PC-3 (cell line): ENCODE data around the gene FKBP1A. TPM values are rescaled to one million over a fixed set of nuclear protein-coding genes. Genes with fewer than 3 reads are reported as not detected.

ENCODE experiments used
- ATAC-seq: fragments of 200-7000 bp; cut with Tn5 transposase; 2 replicates; pipeline ENCODE4 v1.9.1; 2020; ENCODE audit warnings: mild to moderate bottlenecking, moderate library complexity
- BruUV-seq: library from RNA; stranded (reverse); fragments of 400-500 nt; replicated peaks from 2 replicates; lab custom pipeline; 2021; lab: Mats Ljungman, UMichigan
- CTCF ChIA-PET: fragments of 300-600 bp; sonication (Branson Sonifier 250); formaldehyde crosslinking; loops from one replicate; lab custom pipeline; 2022; ENCODE audit warnings: antibody characterized with exemption; lab: Charles Lee
- POLR2A ChIA-PET: fragments of 300-600 bp; sonication (Branson Sonifier 250); formaldehyde crosslinking; loops from one replicate; lab custom pipeline; 2022; ENCODE audit warnings: antibody characterized with exemption; ENCODE audit not compliant: unreplicated experiment; lab: Charles Lee
- DNase-seq: peaks from one replicate; pipeline ENCODE4 v3.0.0-alpha.2; 2015
- H2AFZ ChIP-seq: fragments of 300-600 bp; sonication (generic); 2 replicates; pipeline ENCODE4 v1.6.0; 2016; ENCODE audit warnings: antibody characterized with exemption, low read length
- H3F3A ChIP-seq: fragments of 300-600 bp; sonication (generic); one replicate; pipeline ENCODE4 v1.6.0; 2017; ENCODE audit warnings: antibody characterized with exemption, low read length, control low read depth, mild to moderate bottlenecking; ENCODE audit not compliant: unreplicated experiment
- H3K27ac ChIP-seq: fragments of 300-600 bp; sonication (generic); 2 replicates; pipeline ENCODE4 v1.5.1; 2016; ENCODE audit warnings: mild to moderate bottlenecking, low read length
- H3K27me3 ChIP-seq: fragments of 300-600 bp; sonication (generic); 2 replicates; pipeline ENCODE4 v1.6.1; 2016; ENCODE audit warnings: low read length, mixed read lengths
- H3K36me3 ChIP-seq: fragments of 300-600 bp; sonication (generic); 2 replicates; pipeline ENCODE4 v1.6.1; 2016; ENCODE audit warnings: low read depth, mixed run types, low read length, mixed read lengths
- H3K4me1 ChIP-seq: fragments of 300-600 bp; sonication (generic); 2 replicates; pipeline ENCODE4 v1.5.1; 2016; ENCODE audit warnings: low read length; ENCODE audit not compliant: insufficient read depth
- H3K4me2 ChIP-seq: fragments of 300-600 bp; sonication (generic); 2 replicates; pipeline ENCODE4 v1.6.0; 2016; ENCODE audit warnings: low read length
- H3K4me3 ChIP-seq: fragments of 300-600 bp; sonication (generic); 2 replicates; pipeline ENCODE4 v1.5.1; 2016; ENCODE audit warnings: mild to moderate bottlenecking, low read length, mixed read lengths
- H3K79me2 ChIP-seq: fragments of 300-600 bp; sonication (generic); 2 replicates; pipeline ENCODE4 v1.6.1; 2017; ENCODE audit warnings: low read length, mixed read lengths
- H3K9ac ChIP-seq: fragments of 300-600 bp; sonication (generic); 2 replicates; pipeline ENCODE4 v1.6.0; 2016; ENCODE audit warnings: mild to moderate bottlenecking, low read length
- H3K9me2 ChIP-seq: fragments of 300-600 bp; sonication (generic); replicated peaks from 2 replicates; pipeline ENCODE4 v1.6.1; 2016; ENCODE audit warnings: mixed run types, low read length, mixed read lengths
- H3K9me3 ChIP-seq: fragments of 300-600 bp; sonication (generic); 2 replicates; pipeline ENCODE4 v1.6.1; 2016; ENCODE audit warnings: low read length, mixed read lengths
- H4K20me1 ChIP-seq: fragments of 300-600 bp; sonication (generic); 2 replicates; pipeline ENCODE4 v1.6.1; 2016; ENCODE audit warnings: low read length, mixed read lengths
- EZH2 ChIP-seq: fragments of 300-600 bp; sonication (generic); IDR thresholded peaks from one replicate; pipeline ENCODE4 v1.6.1; 2017; ENCODE audit warnings: antibody characterized with exemption, mild to moderate bottlenecking, low read length; ENCODE audit not compliant: unreplicated experiment
- EZH2phosphoT487 ChIP-seq: fragments of 300-600 bp; sonication (generic); IDR thresholded peaks from 2 replicates; pipeline ENCODE4 v1.6.1; 2018; ENCODE audit warnings: mild to moderate bottlenecking, antibody characterized with exemption, low read length, borderline replicate concordance
- intact Hi-C: fragments of 100-400 bp; cut with micrococcal nuclease; formaldehyde crosslinking; loops from 2 replicates; pipeline ENCODE4 v1.9.0; 2023
- total RNA-seq: library from RNA; depleted of rRNA; stranded (reverse); fragments of >200 nt; gene quantifications from 2 replicates; pipeline ENCODE4 v1.2.3, GENCODE V29; 2014
- TF ChIP-seq, protein P1 (sequence below): fragments of 300-600 bp; sonication (generic); conservative IDR thresholded peaks from 2 replicates; pipeline ENCODE4 v1.5.1; 2017; ENCODE audit warnings: antibody characterized with exemption, low read depth, mild to moderate bottlenecking, low read length

Gene FKBP1A
- total RNA-seq, 1 experiment from 2014 or later: 178 TPM

DNA sequence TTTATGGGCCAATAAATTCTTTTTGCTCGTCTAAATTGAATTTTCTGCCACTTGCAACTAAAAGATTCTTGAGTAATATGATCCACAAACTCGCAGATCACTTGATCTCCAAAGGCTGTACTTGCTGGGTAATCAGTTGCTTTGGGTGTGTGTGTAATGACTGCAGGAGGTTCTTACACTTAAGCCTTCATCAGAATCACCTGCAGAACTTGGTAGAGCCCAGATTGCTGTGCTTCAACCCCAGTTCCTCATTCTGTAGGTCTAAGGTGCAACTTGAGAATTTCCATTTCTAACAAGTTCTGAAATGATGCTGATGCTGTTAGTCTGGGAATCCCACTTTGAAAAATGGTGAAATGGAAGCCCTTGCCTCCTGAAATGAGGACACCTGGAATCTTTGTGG, 12.9 kb upstream of the FKBP1A start:
- no peak overlapping the region for H3K27ac ChIP-seq

DNA sequence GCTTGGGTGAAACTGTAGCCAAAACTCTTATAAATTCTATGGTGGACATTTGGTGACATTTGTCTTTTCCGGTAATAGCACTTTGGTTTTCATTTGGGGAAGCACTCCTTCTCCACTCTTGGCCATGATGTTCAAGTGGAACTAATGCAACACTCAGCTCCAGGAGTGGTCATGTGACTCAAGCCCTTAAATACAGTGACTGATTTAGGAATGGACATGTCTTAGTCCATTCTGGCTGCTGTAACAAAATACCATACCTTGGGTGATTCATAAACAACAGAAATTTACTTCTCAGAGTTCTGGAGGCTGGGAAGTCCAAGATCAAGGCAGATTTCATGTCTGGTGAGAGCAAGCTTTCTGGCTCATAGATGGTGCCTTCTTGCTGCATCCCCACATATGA, 10.8 kb upstream of the FKBP1A start:
- peaks cover 39% of the 10 kb centered on the region for H3K4me1 ChIP-seq
- H3K4me3 ChIP-seq: no peak overlapping the region
- H3K9me2 ChIP-seq: no peaks in the 10 kb centered on the region
- no peak overlapping the region for H3K27ac ChIP-seq
- no peaks in the 10 kb centered on the region for H3K9me3 ChIP-seq
- TF ChIP-seq EZH2: no peak
- intact Hi-C loops: no loop called here
- H3K27me3 ChIP-seq: no peaks in the 10 kb centered on the region
- H3K36me3 ChIP-seq: peaks cover 6% of the 10 kb centered on the region; the same call in 1 of the 2 replicates
- POLR2A ChIA-PET: no interaction called here
- peaks cover 8% of the 10 kb centered on the region for H3F3A ChIP-seq
- H2AFZ ChIP-seq: no peak overlapping the region
- H4K20me1 ChIP-seq: no peaks in the 10 kb centered on the region
- H3K9ac ChIP-seq: no peak overlapping the region
- no peak overlapping the region for H3K4me2 ChIP-seq
- no peak for ATAC-seq
- CTCF ChIA-PET: no interaction called here
- H3K79me2 ChIP-seq: no peaks in the 10 kb centered on the region
- BruUV-seq: no TSS peak
- DNase-seq: no peak

More for the DNA sequence above, 12.9 kb upstream of the FKBP1A start:
- Histone ChIP-seq H3K9ac (no peak overlapping the region), H3K4me2 (no peak overlapping the region), H3F3A (no peaks in the 10 kb centered on the region), H3K79me2 (no peaks in the 10 kb centered on the region), H2AFZ (no peak overlapping the region), H3K4me1 (peaks cover 20% of the 10 kb centered on the region), H3K9me2 (no peaks in the 10 kb centered on the region), H3K27me3 (no peaks in the 10 kb centered on the region), H3K4me3 (no peak overlapping the region), H4K20me1 (no peaks in the 10 kb centered on the region), H3K36me3 (peaks cover 6% of the 10 kb centered on the region; the same call in 1 of the 2 replicates), H3K9me3 (no peaks in the 10 kb centered on the region)
- ChIA-PET POLR2A (no interaction called here), CTCF (no interaction called here)
- ATAC-seq (no peak), DNase-seq (no peak)
- no peak for TF ChIP-seq EZH2
- TF ChIP-seq EZH2phosphoT487: no peak
- TF ChIP-seq, protein P1, sequence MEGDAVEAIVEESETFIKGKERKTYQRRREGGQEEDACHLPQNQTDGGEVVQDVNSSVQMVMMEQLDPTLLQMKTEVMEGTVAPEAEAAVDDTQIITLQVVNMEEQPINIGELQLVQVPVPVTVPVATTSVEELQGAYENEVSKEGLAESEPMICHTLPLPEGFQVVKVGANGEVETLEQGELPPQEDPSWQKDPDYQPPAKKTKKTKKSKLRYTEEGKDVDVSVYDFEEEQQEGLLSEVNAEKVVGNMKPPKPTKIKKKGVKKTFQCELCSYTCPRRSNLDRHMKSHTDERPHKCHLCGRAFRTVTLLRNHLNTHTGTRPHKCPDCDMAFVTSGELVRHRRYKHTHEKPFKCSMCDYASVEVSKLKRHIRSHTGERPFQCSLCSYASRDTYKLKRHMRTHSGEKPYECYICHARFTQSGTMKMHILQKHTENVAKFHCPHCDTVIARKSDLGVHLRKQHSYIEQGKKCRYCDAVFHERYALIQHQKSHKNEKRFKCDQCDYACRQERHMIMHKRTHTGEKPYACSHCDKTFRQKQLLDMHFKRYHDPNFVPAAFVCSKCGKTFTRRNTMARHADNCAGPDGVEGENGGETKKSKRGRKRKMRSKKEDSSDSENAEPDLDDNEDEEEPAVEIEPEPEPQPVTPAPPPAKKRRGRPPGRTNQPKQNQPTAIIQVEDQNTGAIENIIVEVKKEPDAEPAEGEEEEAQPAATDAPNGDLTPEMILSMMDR: no peak
- no TSS peak for BruUV-seq
- intact Hi-C loops: no loop called here

DNA sequence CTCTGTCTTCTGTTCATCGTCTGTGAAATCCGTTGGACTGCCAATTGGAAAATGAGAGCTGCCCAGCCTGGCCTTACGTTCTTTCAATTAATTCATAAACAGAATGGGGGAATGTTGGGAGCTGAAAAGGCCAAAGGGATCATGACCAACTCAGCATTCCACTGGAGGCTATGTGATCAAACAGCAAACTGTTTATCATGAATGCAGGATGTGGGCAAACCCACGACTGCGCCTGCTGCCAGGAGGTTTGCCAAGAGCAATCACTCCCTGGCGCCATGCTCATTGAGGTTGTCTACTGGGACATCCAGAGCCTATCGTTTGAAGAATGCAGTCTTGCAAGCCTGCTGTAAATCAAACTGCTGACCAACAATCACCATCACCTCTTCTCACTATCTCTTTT, 9.3 kb upstream of the FKBP1A start:
- BruUV-seq: no TSS peak

More for the DNA sequence above, 9.3 kb upstream of the FKBP1A start:
- peak; percentile 35; the same call in 1 of the 2 replicates for ATAC-seq
- H3K27ac ChIP-seq: peak overlapping the region; percentile 93
- peak overlapping the region; percentile 44 for H3K4me2 ChIP-seq
- H3K4me1 ChIP-seq: peaks cover 51% of the 10 kb centered on the region
- no peaks in the 10 kb centered on the region for H3K27me3 ChIP-seq
- H4K20me1 ChIP-seq: no peaks in the 10 kb centered on the region
- CTCF ChIA-PET: no interaction called here
- no peak overlapping the region for H2AFZ ChIP-seq
- H3F3A ChIP-seq: peaks cover 8% of the 10 kb centered on the region
- intact Hi-C loops: no loop called here
- H3K36me3 ChIP-seq: peaks cover 6% of the 10 kb centered on the region; the same call in 1 of the 2 replicates
- POLR2A ChIA-PET: interaction anchor here (0.7 kb wide), 1 partner anchor 18 kb away, joined by 7 read pairs; no protein-coding TSS in a partner anchor
- no peak overlapping the region for H3K4me3 ChIP-seq
- no peaks in the 10 kb centered on the region for H3K9me2 ChIP-seq
- no peaks in the 10 kb centered on the region for H3K79me2 ChIP-seq
- no peaks in the 10 kb centered on the region for H3K9me3 ChIP-seq
- H3K9ac ChIP-seq: no peak overlapping the region
- TF ChIP-seq EZH2phosphoT487: no peak
- TF ChIP-seq, protein P1: no peak
- no peak for TF ChIP-seq EZH2
- peak; percentile 87 for DNase-seq
